Hepatocyte (in vitro differentiated cells): ENCODE data around the gene GOLGA3.

ENCODE experiments used
- EZH2 ChIP-seq: fragments of 200-600 bp; sonication (generic); IDR thresholded peaks from 2 replicates; pipeline ENCODE4 v1.6.1; 2016; ENCODE audit warnings: antibody characterized with exemption, mild to moderate bottlenecking, borderline replicate concordance
- EZH2phosphoT487 ChIP-seq: fragments of 200-600 bp; sonication (generic); IDR thresholded peaks from one replicate; pipeline ENCODE4 v1.6.1; 2018; ENCODE audit warnings: antibody characterized with exemption, mild to moderate bottlenecking, low read depth, moderate library complexity; ENCODE audit not compliant: unreplicated experiment, severe bottlenecking
- TF ChIP-seq, protein P1 (sequence below): fragments of 200-600 bp; sonication (generic); IDR thresholded peaks from 2 replicates; pipeline ENCODE4 v1.5.1; 2016; ENCODE audit warnings: antibody characterized with exemption, mild to moderate bottlenecking; ENCODE audit not compliant: poor library complexity

DNA sequence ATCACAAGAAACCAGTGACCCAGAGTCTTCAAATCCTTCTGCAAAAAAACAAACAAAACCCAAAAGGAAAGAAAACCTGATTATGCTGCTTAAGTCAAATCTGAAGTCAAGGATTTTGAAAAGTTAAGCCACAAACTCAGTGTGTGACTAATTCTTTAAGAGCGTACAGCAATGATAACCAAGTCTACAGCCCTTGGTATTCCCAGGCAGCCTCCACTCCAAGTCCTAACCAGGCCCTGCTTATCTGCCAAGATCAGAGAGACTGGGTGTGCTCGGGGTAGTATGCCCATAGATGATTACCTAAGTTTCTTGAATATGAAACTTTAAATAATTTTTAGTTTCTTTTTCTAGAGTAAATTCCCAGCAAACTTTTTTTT is 104.9 kb downstream of the GOLGA3 start:
- TF ChIP-seq, protein P1, sequence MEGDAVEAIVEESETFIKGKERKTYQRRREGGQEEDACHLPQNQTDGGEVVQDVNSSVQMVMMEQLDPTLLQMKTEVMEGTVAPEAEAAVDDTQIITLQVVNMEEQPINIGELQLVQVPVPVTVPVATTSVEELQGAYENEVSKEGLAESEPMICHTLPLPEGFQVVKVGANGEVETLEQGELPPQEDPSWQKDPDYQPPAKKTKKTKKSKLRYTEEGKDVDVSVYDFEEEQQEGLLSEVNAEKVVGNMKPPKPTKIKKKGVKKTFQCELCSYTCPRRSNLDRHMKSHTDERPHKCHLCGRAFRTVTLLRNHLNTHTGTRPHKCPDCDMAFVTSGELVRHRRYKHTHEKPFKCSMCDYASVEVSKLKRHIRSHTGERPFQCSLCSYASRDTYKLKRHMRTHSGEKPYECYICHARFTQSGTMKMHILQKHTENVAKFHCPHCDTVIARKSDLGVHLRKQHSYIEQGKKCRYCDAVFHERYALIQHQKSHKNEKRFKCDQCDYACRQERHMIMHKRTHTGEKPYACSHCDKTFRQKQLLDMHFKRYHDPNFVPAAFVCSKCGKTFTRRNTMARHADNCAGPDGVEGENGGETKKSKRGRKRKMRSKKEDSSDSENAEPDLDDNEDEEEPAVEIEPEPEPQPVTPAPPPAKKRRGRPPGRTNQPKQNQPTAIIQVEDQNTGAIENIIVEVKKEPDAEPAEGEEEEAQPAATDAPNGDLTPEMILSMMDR: no peak
- TF ChIP-seq EZH2phosphoT487 (no peak), EZH2 (no peak)
